ENCODE measurements around the gene HOXC10.

HOXC10 gene

DNA sequence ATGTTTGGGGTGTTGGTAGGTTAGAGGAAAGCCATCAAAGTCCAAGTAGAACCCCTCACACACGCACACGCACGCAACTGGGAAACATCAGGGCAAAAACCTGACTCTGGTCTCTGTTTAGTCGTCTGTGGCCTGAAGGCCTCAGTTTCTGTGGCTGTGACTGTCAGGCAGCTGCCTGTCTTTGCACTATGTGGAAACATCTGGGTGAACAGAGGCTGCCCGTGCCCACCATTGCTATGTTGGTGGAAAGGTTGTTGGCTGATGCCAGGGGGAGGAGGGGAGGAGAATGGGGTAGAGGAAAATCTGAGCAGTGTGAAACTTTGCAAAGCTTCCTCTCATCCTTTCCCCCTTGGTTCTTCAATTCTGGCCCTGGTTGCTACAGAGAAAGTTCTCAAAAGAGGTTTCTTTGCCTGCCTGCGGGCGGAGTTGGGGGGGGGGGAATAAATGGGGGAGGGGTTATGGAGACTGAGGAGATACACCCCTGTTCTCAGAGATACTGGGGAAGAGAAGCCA is 7.5 kb downstream of the HOXC10 start:
- no peak for DNase-seq

DNA sequence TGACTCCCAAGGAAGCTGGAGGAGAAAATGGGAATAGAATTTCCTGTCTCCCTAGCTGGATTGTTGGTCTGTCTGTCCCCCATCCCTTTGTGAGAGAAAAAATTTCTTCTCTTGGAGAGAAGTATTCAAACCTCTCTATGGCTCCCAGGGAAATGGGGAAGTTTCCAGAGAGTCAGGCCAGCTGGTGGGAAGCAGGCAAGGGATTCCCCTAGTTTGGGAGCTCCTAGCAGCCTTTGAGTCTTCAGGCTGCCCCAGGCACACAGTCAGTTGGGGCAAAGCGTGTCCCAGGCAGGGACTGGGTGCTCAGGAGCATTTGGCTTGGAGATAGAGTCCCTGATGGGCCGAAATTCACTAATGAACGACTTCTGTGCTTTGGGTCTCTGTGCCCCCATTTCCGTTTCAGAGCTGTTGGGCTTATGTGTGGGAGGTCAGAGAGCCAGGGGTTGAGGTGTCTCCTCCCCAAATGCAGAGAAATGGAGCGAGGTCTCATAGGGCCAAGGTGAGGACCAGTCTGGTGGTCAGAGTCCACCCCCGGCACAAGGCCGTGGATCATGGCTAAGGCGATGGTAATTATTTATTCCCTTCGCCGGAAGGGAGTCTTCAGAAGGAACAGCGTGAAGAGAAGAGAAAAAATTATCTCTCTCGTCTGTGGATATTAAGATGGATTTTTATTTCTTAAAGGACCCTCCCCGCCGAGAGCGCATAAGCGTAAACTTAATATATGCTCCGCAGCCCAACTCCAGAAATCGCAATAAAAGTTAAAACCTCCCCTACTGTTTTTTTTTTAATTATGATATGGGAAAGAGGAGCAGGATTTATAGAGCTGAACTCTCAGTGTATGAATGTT is 8.4 kb downstream of the HOXC10 start:
- DNase-seq: no peak

DNA sequence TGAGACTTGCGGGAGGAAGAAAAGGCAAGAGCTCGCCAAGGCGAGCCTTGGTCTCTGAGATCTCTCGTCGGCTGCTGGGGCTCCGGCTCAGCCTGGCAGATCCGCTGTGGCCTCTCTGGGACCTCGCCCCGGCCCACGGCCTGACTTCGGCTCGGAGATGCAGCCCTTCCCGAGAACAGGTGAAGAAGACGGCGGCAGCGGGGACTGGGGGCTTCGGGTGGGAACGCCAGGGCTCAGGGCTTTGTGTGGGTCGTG is 9.0 kb downstream of the HOXC10 start:
- no peak for DNase-seq

DNA sequence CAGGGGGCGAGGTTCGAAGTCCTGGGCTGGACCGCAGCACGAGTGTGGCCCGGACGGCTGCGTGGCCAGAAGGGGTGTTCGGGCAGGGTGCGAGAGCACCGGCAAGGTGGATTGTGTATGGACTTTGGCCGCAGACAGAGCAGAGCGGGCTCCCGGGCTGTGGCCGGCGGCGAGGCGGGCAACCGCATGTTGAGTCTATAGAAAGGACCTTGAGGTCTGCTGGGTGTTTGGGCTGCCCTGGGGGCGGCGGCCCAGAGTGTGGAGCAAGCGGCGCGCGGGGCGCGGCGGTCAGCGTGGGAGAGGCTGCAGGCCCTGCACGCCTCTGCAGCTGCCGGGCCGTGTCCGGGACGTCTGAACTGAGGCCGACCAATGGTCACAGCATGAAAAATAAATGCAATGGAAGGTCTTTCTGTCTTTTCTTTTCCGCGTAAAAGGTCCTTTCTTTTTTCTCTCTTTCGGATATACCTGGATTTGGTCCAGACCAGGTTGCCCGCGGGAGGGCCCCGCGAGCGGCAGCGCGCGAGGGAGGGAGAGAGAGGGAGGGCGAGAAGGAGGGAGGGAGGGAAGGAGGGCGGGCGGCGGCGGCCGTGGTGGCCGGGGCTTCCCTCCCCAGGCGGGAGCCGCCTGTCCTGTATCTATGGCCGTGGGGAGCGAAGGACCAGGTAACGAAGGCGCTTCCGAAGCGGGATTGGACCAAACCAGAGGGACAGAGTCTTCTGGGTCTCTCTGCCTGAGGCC is 9.5 kb downstream of the HOXC10 start:
- DNase-seq: no peak

DNA sequence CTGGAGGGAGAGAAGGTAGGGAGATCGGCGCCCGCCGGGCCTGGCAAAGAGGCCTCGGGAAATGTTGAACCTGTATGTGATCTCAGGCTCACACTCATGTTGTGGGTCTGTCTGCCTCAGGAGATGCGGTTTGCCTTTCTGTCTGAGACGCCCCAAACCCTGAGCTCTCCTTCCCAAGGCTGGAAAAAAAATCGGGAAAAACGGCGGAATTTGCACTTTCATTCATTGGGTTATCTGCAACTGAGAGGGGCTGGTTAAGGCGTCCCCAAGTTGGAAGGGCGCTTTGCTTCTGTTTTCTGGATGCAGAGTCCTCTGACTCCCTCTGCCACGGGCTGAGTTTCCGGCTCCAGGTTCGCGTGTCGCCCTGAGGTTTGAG is 10.0 kb downstream of the HOXC10 start:
- no peak for DNase-seq

DNA sequence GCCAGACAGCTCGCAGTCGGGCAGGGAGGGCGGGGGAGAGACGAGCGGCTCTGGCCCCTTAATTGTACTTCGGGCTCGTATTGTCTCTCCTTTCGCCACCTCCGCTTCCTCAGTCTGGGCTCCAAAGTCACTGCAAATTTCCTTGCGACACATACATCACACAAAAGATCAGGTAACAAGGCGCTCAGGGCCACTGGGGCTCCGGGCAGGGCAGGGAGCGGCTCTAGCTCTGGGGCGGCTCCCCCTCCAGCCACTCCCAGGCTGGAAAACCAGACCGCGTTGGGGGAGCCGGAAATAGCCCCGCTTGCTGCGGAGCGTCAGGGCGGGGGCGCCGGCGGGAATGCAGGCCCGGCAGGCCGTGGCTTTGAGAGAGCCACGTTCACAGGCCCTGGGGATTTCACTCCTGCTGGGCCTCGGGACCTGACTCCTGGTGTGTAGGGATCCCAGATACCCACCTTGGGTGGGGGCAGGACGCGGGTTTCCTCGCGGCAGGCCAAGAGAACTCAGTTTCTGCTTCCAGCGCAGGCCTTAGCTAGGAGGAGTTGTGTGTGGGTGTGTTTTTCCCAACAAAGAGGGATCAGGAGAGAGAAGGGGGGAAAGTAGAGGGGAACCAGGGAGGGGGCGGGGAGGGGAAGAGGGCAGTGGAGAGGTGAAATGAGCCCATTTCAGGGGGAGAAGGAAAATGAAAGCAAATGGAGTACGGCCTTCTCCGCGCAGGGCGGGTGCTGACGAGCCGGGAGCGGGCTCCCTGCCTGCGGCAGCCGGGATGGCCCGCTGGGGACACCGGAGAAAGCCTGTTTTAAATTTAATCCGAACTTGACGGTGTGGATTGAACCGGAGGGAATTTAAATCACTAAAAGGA is 10.7 kb downstream of the HOXC10 start:
- DNase-seq: no peak

DNA sequence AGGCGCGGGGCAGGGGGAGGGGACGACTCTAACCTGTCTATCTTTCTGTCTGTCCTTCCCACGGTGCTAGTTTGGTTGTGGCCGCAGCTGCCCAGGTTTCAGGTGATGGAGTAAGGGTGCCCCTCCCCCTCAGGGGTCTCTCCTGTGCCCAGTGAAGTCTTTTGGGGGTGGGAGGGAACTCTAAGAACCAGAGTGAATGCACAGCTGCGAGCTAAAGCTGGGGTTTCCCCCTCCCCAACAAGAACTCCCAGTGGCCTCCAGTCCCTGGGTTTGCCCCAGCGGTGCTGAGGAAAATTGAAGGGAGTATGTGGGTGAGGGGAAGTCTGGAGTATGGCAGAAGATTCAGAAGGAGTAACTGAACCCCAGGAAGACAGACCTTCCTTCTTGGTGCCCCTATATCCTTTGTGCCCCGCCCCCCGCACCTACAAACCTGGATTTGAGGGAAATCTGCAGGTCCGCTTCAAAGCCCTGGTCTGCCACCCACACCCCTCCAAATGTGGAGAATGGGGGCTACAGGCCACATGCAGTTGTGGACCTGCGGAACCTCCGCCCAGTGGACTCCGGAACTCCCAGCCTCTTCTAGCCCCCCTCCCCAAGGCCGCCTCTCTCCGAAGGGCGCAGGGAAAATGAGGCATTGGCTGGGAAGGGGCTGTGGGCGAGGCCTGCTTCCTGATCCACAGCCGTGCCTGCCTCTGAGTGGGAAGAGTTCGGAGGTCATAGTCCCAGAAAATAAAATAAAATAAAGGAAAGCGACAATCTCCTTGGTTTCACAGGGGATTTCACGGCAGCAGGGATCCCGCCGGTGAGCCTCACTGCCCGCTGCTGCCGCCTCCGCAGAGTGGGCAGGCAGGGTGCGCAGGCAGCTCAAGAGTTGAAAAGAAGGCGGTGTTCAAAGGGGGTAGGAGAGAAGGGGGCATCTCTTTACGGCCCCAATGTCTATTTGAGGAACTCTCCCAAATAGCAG is 11.6 kb downstream of the HOXC10 start:
- no peak for DNase-seq

DNA sequence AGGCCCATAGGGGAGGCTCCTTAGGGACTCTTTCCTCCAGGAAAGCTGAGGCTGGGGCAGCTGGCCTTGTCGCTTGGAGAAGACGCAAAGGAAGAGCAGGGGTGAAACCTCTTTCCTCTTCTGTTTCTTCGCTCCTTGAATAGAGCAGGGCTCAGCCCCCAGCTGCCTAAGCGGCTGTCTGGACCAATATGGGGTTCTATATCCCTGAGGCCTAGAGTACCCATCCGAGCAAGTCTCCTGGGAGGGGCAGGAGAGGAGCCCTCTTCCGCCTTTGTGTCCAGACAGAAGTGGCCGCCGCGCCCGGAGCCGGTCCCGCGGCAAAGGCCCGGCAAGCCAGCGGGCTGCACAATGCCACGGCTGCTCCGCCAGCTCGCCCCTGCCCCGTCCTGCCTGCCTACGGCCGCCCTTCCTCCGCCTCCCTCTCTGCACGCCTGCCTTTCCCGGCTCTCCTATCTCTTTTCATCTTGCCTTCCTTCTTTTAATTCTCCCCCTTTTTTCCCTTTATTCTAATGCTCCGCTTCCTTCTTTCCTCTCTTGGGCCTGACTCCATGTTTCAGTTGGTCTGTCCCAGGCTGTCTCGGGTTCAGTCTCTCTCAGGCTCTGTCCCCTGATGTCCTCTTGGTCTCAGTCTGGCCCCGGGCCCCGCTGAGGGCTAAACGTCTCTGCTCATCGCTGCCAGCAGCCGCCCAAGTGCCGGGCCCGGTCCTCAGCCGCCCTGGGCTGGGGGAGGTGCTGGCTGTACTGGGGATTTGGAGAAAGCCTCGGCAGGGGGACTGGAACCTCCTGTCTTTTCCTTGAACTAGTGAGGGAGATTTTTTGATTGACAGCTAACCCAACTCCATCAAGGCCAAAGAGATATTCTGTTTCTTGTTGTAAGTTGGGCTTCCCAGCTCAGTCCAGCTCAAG is 12.5 kb downstream of the HOXC10 start:
- no peak for DNase-seq

DNA sequence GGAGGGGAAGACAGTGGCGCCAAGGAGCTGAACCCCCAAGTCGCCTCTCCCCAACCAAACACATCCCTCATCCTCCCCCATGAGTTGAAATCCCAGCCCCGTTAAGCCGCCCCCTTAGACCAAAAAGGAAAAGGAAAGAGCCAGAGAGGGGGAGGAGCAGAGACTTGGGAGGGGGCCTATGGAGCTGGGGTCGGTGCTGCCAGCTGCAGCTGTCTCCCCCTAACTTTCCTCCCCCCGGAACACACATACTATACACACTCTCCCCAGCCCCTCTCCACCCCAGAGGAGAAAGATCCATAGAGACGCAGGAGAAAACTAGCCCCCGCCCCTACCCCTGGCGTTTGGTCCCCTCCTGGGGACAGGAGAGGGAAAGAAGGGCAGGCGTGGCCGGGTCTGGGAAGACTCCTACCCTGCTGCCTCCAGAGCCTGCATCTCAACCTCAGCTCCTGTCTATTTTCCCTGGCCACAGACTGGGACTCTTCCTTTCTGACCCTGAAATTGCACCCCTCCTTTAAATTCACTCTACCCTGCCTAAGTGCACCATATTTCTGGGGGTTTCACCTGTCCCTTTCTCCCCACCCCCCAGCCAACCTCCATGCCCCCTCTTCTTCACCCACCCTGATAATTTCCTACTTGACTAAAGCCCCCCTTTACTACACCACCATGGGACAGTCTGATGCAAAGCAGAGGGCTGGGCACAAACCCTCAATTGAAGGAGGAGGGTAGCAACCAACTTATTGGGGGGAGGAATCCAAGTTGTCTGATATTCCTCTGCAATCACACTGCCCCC is 13.4 kb downstream of the HOXC10 start:
- no peak for DNase-seq

DNA sequence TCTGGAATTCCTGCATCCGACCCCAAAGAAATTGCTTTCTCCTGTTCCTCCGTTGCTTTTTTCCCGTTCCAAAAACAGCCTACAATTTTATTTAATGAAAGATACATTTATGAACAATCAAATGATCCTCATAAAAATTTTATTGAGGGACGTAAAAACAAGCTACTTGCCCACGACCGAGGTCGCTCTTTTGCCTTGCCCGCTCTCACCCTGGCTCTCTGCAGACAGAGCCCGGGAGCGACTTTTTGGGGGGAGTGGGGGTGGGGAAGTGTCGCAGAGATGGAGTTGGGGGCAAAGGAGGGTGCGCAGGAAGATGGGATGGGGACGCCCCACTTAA is 13.9 kb downstream of the HOXC10 start:
- DNase-seq: no peak

DNA sequence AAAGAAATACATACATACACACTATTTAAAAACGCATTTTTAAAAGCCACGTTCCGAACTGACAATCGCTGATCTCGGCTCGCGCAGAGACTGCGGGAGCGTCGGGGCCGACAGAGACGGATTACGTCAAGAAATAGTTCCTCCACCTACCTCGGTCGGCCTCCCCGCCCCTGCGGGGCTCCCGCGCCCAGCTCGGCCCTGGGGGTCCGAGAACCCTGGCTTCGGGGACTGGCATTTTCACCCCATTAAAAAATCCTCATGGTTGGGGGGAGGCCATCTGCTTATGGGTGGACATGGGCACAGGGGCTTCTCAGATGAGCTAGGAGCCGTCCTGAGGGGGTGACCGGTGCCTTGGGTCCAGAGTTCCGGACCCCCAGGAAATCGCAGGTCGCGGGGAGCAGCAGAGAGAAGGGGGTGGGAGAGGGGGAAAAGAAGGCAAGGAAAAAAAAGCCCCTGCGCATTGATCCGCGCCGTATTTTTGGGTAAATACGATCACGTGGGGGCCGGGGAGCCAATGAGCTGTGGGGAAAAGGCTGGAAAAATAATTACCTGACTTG is 14.7 kb downstream of the HOXC10 start:
- no peak for DNase-seq

DNA sequence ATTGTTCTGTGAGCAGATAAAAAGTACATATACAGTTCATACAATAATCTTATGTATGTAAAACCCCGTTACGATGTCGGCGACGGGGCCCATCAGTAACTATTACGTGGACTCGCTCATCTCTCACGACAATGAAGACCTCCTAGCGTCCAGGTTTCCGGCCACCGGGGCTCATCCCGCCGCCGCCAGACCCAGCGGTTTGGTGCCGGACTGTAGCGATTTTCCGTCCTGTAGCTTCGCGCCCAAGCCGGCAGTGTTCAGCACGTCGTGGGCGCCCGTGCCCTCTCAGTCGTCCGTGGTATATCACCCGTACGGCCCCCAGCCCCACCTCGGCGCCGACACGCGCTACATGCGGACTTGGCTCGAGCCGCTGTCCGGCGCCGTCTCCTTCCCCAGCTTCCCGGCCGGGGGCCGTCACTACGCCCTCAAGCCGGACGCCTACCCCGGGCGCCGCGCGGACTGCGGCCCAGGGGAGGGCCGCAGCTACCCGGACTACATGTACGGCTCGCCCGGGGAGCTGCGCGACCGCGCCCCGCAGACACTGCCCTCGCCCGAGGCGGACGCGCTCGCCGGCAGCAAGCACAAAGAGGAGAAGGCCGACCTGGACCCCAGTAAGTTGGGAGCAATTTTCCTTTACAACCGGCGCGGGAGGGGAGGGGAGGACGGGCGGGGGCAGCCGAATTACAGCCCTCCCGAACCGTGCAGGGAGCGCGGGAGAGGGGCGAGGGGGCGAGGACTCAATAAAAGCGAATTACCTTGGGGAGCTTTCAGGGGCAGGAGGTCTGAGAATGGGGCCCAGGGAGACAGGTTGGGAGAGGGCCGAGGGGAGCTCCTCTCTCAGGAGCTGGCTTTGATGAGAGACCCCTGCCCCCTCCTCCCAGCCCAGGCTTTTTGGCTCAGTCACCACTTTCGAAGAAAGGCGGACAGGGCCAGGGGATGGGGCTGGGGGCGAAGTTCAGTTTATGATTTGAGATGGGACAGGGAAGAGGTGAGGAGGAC is 15.5 kb downstream of the HOXC10 start, which contains the start of gene HOXC9:
TSS of gene HOXC9 (plus strand) at position 46 of the 999 bp plus-strand sequence. CDS start at position 74, 28 bp downstream.
- DNase-seq: no peak

DNA sequence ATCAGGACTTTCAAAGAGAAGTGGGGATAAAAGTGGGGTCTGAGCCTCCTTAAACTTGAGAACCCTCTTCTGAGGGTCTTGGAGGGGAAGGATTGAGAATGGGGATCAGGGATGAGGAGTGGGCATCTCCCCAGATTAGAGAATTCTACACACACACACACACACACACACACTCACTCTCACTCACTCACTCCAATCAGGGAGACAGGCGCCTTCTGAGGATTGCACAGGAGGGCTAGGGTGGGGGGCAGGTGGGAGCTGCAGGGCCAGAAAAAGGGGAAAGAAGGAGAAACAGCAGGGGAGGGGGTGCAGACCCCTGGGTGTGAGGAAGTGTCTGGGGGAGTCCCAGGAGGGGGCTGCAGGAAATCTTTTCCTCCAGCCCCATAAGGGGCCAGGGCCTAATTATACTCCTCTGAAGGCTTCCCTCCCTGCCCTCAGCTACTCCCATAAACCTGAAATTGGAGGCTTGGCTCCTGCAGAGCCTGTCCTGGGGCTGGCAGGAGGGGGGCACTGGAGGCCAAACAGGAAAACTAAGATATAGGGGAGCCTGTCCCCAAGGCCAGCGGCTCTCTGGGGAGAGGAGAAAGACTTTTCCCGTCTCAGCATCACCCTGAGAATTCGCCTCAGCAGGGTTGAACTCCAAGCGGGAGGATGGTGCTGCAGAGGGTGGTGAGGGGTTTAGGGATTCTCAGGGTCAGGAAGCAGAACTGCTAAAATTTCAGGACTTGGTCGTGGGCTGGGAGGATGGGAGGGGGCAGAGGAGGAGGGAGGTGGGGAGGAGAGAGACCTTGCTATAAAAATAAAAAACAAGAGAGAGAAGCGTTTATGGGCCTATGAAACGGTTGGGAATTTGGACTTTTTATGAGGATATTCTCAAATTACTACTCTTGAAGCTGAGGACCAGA is 16.6 kb downstream of the HOXC10 start:
- no peak for DNase-seq

DNA sequence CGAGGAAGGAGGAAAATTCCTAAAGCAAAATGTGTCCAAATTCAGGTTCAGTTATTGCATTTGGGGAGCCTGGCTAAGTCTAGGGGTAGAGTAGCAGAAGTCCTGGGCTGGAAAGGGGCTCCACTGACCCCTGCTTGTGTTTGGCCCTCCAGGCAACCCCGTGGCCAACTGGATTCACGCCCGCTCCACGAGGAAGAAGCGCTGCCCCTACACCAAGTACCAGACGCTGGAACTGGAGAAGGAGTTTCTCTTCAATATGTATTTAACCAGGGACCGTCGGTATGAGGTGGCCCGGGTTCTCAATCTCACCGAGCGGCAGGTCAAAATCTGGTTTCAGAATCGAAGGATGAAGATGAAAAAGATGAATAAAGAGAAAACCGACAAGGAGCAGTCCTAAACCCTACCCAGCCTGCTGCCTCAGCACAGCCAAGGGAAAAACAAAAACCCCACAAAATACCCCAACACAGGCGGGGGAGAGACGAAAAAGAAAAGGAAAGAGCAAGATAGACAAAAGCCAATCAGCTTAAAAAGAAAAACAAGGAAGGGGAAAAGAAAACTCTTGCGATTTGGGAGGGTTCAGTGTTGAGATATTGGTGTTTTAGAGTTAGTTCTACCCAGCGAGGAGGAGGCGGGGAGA is 17.4 kb downstream of the HOXC10 start:
- no peak for DNase-seq

DNA sequence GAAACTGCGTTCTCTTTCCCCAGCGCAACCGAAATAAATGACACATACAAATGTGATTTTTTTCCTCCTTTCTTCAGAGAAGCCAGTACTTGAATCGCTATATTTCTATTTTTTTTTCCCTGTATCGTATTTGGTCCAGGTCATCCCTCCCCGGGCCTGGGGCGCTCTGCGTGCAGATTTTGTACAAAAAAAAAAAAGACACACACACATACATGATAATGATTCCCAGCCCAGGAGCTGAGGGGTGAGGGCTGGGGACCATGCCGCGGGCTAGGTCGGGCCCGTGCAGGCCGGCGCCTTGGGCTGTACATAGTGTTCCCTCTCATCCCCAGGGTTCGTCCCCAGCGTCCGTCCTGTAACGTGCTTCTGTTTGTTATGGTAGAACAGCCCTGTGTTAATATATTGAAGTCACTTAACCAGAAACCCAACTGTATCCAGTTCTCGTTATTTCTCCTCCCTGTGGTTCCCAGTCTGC is 18.0 kb downstream of the HOXC10 start:
- DNase-seq: no peak

DNA sequence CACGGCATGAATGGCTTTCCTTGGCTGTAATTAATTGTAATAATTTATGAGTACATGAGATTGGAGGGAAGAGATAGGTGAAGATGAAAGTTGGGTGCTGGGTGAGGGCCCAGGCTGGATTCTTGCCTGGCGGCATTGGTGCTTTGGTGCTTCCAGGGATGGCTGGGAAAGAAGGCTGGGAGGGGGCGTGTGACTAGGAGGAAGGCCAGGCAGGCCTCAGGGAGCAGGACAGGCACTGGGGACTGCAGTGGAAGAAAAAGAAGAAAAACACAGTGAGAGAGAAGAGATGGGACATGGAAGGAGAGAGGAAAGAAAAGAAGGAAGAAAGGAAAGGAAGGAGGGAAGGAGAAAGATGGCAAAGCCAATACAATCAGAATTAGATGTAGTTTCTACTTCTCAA is 18.7 kb downstream of the HOXC10 start:
- no peak for DNase-seq

Measured in central memory CD4-positive, alpha-beta T cell (primary cell).